Loucy (cell line): ENCODE measurements around the gene CEBPA.

Experiments
- EZH2phosphoT487 ChIP-seq: fragments of 200-600 bp; IDR thresholded peaks from 2 replicates; pipeline ENCODE4 v1.6.1; 2018; ENCODE audit warnings: antibody characterized with exemption, mild to moderate bottlenecking, moderate library complexity, borderline replicate concordance
- TF ChIP-seq, protein P1 (sequence below): fragments of 200-600 bp; sonication (generic); conservative IDR thresholded peaks from 2 replicates; pipeline ENCODE4 v1.5.1; 2014; ENCODE audit warnings: mild to moderate bottlenecking, antibody characterized with exemption, low read length

- TF ChIP-seq, protein P1, sequence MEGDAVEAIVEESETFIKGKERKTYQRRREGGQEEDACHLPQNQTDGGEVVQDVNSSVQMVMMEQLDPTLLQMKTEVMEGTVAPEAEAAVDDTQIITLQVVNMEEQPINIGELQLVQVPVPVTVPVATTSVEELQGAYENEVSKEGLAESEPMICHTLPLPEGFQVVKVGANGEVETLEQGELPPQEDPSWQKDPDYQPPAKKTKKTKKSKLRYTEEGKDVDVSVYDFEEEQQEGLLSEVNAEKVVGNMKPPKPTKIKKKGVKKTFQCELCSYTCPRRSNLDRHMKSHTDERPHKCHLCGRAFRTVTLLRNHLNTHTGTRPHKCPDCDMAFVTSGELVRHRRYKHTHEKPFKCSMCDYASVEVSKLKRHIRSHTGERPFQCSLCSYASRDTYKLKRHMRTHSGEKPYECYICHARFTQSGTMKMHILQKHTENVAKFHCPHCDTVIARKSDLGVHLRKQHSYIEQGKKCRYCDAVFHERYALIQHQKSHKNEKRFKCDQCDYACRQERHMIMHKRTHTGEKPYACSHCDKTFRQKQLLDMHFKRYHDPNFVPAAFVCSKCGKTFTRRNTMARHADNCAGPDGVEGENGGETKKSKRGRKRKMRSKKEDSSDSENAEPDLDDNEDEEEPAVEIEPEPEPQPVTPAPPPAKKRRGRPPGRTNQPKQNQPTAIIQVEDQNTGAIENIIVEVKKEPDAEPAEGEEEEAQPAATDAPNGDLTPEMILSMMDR: no peak
- no peak for TF ChIP-seq EZH2phosphoT487
Observed at GRCh38 chr19:33266974-33267484, 35.3 kb downstream of the CEBPA start.
